Smooth muscle cell (in vitro differentiated cells): Measurements from ENCODE around the gene UBAC1. TPM values are rescaled to one million over a fixed set of nuclear protein-coding genes. Genes with fewer than 3 reads are reported as not detected.

ENCODE experiments used
- DNase-seq: peaks from one replicate; lab custom pipeline; 2025; ENCODE audit not compliant: unreplicated experiment; lab: John Stamatoyannopoulos, UW
- H2AFZ ChIP-seq: fragments of 200-600 bp; sonication (generic); 2 replicates; pipeline ENCODE4 v1.6.0; 2016; ENCODE audit warnings: antibody characterized with exemption, low read depth, mild to moderate bottlenecking
- H3F3A ChIP-seq: fragments of 200-600 bp; sonication (generic); 2 replicates; pipeline ENCODE4 v1.6.0; 2017; ENCODE audit warnings: antibody characterized with exemption, low read depth
- H3K27ac ChIP-seq: fragments of 200-600 bp; sonication (generic); 2 replicates; pipeline ENCODE4 v1.5.1; 2016; ENCODE audit warnings: low read depth, mild to moderate bottlenecking
- H3K27me3 ChIP-seq: fragments of 200-600 bp; sonication (generic); 2 replicates; pipeline ENCODE4 v1.6.1; 2016; ENCODE audit warnings: low read depth, mild to moderate bottlenecking
- H3K36me3 ChIP-seq: fragments of 200-600 bp; sonication (generic); 2 replicates; pipeline ENCODE4 v1.5.1; 2016; ENCODE audit warnings: low read depth
- H3K4me1 ChIP-seq: fragments of 200-600 bp; sonication (generic); 2 replicates; pipeline ENCODE4 v1.5.1; 2016; ENCODE audit warnings: low read depth
- H3K4me2 ChIP-seq: fragments of 200-600 bp; sonication (generic); 2 replicates; pipeline ENCODE4 v1.6.0; 2016; ENCODE audit warnings: mild to moderate bottlenecking
- H3K4me3 ChIP-seq: fragments of 200-600 bp; sonication (generic); 2 replicates; pipeline ENCODE4 v1.5.1; 2016; ENCODE audit warnings: mild to moderate bottlenecking
- H3K79me2 ChIP-seq: fragments of 200-600 bp; sonication (generic); 2 replicates; pipeline ENCODE4 v1.6.0; 2016; ENCODE audit warnings: low read depth, mild to moderate bottlenecking
- H3K9ac ChIP-seq: fragments of 200-600 bp; sonication (generic); 2 replicates; pipeline ENCODE4 v1.6.0; 2016; ENCODE audit warnings: low read depth
- H3K9me3 ChIP-seq: fragments of 200-600 bp; sonication (generic); replicated peaks from 2 replicates; pipeline ENCODE4 v1.5.1; 2016; ENCODE audit warnings: low read depth
- H4K20me1 ChIP-seq: fragments of 200-600 bp; sonication (generic); 2 replicates; pipeline ENCODE4 v1.6.0; 2016; ENCODE audit warnings: low read depth
- CTCF ChIP-seq: fragments of 200-600 bp; sonication (generic); IDR thresholded peaks from 2 replicates; pipeline ENCODE4 v1.5.1; 2017; ENCODE audit warnings: borderline replicate concordance, mild to moderate bottlenecking, antibody characterized with exemption; ENCODE audit not compliant: insufficient read depth, poor library complexity, severe bottlenecking
- WGBS: methylation state at CpG from one replicate; pipeline ENCODE4 v1.1.7; 2016; ENCODE audit warnings: low lambda C conversion rate; 5-methylcytosine and 5-hydroxymethylcytosine counted together
- polyA plus RNA-seq: library from polyadenylated mRNA; unstranded; fragments of >200 nt; fragmentation: Nextera tagmentation; extraction: Ambion mirVana; gene quantifications from 2 replicates; pipeline ENCODE4 v1.2.1, GENCODE V29; 2016
- total RNA-seq: library from RNA; depleted of rRNA; stranded (reverse); fragments of >200 nt; gene quantifications from 2 replicates; pipeline ENCODE4 v1.2.3, GENCODE V29; 2014

UBAC1 gene
- total and polyA plus RNA-seq, 2 experiments from 2014 or later, result 35.3 to 43.5 TPM

DNA sequence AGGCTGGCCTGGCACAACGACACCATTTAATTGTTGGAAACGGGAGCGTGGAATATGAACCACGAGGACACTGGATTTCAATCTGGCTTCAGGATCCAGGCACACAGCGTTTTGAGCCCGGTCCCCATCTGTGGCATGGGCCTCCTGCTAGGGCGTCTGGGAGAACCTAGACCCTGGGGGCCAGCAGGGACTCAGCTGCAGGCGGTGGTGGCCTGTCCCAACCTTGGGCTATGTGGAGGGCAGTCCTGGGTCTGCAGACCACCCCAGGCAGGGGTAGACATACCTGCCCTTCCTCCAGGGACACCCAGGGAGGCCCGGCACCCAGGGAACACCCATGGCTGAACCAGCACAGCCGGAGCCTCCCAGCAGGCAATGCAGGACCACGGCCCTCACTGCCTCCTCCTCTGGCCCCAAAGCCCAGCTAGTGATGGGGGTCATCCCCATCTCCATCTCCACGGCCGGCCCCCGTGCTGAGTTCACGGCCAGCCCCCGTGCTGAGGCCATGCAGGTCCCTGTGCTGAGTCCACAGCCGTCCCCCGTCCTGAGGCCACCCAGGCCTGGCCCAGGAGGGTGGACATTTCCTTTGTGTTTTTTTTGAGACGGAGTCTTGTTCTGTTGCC lies 18.5 kb upstream of the UBAC1 start:
- Histone ChIP-seq H3K4me1 (peaks cover 9% of the 10 kb centered on the region), H3K9ac (no peak overlapping the region), H3K36me3 (no peaks in the 10 kb centered on the region), H3K79me2 (no peaks in the 10 kb centered on the region), H3K9me3 (no peaks in the 10 kb centered on the region), H3K27me3 (no peaks in the 10 kb centered on the region), H2AFZ (no peak overlapping the region), H3F3A (peaks cover 5% of the 10 kb centered on the region), H3K27ac (no peak overlapping the region), H3K4me2 (no peak overlapping the region), H4K20me1 (no peaks in the 10 kb centered on the region), H3K4me3 (no peak overlapping the region)
- DNase-seq, result no peak
- no peak for TF ChIP-seq CTCF
- 84% methylated on average over 19 of the region's 19 CpGs for WGBS

GRCh38 chr9:135978642-135979546 lies 17.7 kb upstream of the UBAC1 start:
- no peaks in the 10 kb centered on the region for H3K27me3 ChIP-seq
- H3F3A ChIP-seq, result peaks cover 4% of the 10 kb centered on the region
- no peak overlapping the region for H3K27ac ChIP-seq
- TF ChIP-seq CTCF, result no peak
- H3K4me1 ChIP-seq, result peaks cover 9% of the 10 kb centered on the region
- DNase-seq, result no peak
- H3K4me2 ChIP-seq, result no peak overlapping the region
- H3K4me3 ChIP-seq, result no peak overlapping the region
- no peaks in the 10 kb centered on the region for H4K20me1 ChIP-seq
- no peaks in the 10 kb centered on the region for H3K36me3 ChIP-seq
- H3K9ac ChIP-seq, result no peak overlapping the region
- no peak overlapping the region for H2AFZ ChIP-seq
- H3K9me3 ChIP-seq, result no peaks in the 10 kb centered on the region
- no peaks in the 10 kb centered on the region for H3K79me2 ChIP-seq
- WGBS, result 72% methylated on average over 19 of the region's 20 CpGs

DNA sequence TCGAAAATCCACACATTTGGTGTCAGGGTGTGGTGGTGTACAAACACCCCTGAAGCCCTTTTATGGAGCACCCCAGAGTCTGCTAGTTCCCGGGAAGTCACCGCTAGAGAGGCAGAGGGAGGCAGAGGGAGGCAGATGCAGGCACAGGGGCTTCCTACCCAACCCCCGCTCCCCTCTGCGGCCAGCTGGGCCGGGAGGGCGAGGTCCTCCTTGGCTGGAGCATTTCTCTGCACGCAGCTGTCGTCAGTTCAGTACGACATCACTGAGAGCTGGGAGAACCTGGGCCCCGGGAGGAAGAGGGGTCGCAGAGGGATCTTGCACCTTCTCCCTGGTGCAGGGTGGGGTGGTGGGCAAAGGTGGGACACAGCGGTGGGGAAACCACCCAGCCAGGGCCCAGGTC lies 15.8 kb upstream of the UBAC1 start:
- Histone ChIP-seq H3F3A (no peaks in the 10 kb centered on the region), H3K4me1 (peaks cover 9% of the 10 kb centered on the region), H3K36me3 (no peaks in the 10 kb centered on the region), H3K79me2 (no peaks in the 10 kb centered on the region), H4K20me1 (no peaks in the 10 kb centered on the region), H2AFZ (no peak overlapping the region), H3K4me3 (no peak overlapping the region), H3K27ac (peak overlapping the region; percentile 55), H3K9ac (no peak overlapping the region), H3K9me3 (no peaks in the 10 kb centered on the region), H3K4me2 (peak overlapping the region; percentile 69), H3K27me3 (no peaks in the 10 kb centered on the region)
- DNase-seq, result no peak
- 41% methylated on average over 13 of the region's 13 CpGs for WGBS
- TF ChIP-seq CTCF, result no peak
